T-cell (primary cell): Measurements from ENCODE around the gene DACH2. TPM values are rescaled to one million over a fixed set of nuclear protein-coding genes. Genes with fewer than 3 reads are reported as not detected.

Experiments
- ATAC-seq, 4 experiments: fragments of 200-7000 bp in 3 of 4; fragments of 150-1000 bp in 1 of 4; cut with Tn5 transposase; replicated peaks in 1 of 4; 1 replicate in 3 of 4; 2 replicates in 1 of 4; pipeline ENCODE4 v1.10.0; 2021; ENCODE audit warnings: moderate library complexity in 3 of 4, mild to moderate bottlenecking in 2 of 4, moderate number of reproducible peaks in 1 of 4
- CTCF ChIA-PET, 2 donors: fragments of 300-600 bp; sonication (Branson Sonifier 250); formaldehyde crosslinking; loops; one replicate each; lab custom pipeline; 2022; ENCODE audit warnings: antibody characterized with exemption in 2 of 2; lab: Charles Lee
- POLR2A ChIA-PET, 2 donors: fragments of 300-600 bp; sonication (Branson Sonifier 250); formaldehyde crosslinking; loops; one replicate each; lab custom pipeline; 2022; ENCODE audit warnings: antibody characterized with exemption in 2 of 2; lab: Charles Lee
- DNase-seq, 35 experiments: peaks; one replicate each; pipeline versions ENCODE4 v3.0.0 to v3.0.0-alpha.2; 2013 to 2023
- H3K27ac ChIP-seq: one replicate; pipeline ENCODE4 v1.5.1; 2013; ENCODE audit warnings: low read length
- H3K27me3 ChIP-seq, 2 experiments: replicated peaks in 1 of 2; 1 replicate in 1 of 2; 2 replicates in 1 of 2; pipeline versions ENCODE4 v1.6.1 to v1.7.0; 2013; ENCODE audit warnings: low read length in 1 of 2, mixed read lengths in 1 of 2; ENCODE audit not compliant: control insufficient read depth in 2 of 2, insufficient read depth in 2 of 2; ENCODE audit errors: extremely low read depth in 1 of 2
- H3K36me3 ChIP-seq, 2 donors: 1 replicate in 1 of 2; 2 replicates in 1 of 2; pipeline versions ENCODE4 v1.6.1 to v1.7.0; 2013; ENCODE audit warnings: low read length in 1 of 2; ENCODE audit not compliant: control insufficient read depth in 2 of 2, insufficient read depth in 1 of 2; ENCODE audit errors: extremely low read depth in 1 of 2
- H3K4me1 ChIP-seq, 2 experiments: 1 replicate in 1 of 2; 2 replicates in 1 of 2; pipeline versions ENCODE4 v1.6.1 to v1.7.0; 2013; ENCODE audit warnings: low read length in 2 of 2, mixed read lengths in 1 of 2; ENCODE audit not compliant: insufficient read depth in 2 of 2, control insufficient read depth in 1 of 2; ENCODE audit errors: extremely low read depth in 1 of 2
- H3K4me3 ChIP-seq, 2 donors: 1 replicate in 1 of 2; 2 replicates in 1 of 2; pipeline versions ENCODE4 v1.5.1 to v1.7.0; 2013; ENCODE audit warnings: mild to moderate bottlenecking in 2 of 2, low read length in 1 of 2, moderate library complexity in 1 of 2; ENCODE audit not compliant: control insufficient read depth in 1 of 2; ENCODE audit errors: extremely low read depth in 1 of 2
- H3K9me3 ChIP-seq: 2 replicates; pipeline ENCODE4 v1.7.0; 2013
- H3K27ac Mint-ChIP-seq, 2 donors: one replicate each; pipeline ENCODE4 v1.8.0; 2020 to 2021; ENCODE audit warnings: mild to moderate bottlenecking in 2 of 2, mixed read lengths in 2 of 2
- H3K27me3 Mint-ChIP-seq, 2 donors: one replicate each; pipeline ENCODE4 v1.8.0; 2021 to 2022; ENCODE audit warnings: mixed read lengths in 2 of 2
- H3K36me3 Mint-ChIP-seq: one replicate; pipeline ENCODE4 v1.8.0; 2021; ENCODE audit warnings: mixed read lengths
- H3K4me1 Mint-ChIP-seq, 3 donors: one replicate each; pipeline ENCODE4 v1.8.0; 2020 to 2022; ENCODE audit warnings: mixed read lengths in 3 of 3, mild to moderate bottlenecking in 1 of 3
- H3K4me3 Mint-ChIP-seq, 3 donors: one replicate each; pipeline ENCODE4 v1.8.0; 2020 to 2022; ENCODE audit warnings: mild to moderate bottlenecking in 3 of 3, mixed read lengths in 3 of 3, moderate library complexity in 3 of 3
- H3K9me3 Mint-ChIP-seq, 3 donors: one replicate each; pipeline ENCODE4 v1.8.0; 2020 to 2022; ENCODE audit warnings: mixed read lengths in 3 of 3
- WGBS: methylation state at CpG from one replicate; pipeline ENCODE4 v1.1.5; 2013; ENCODE audit warnings: missing lambda C conversion rate; ENCODE audit not compliant: insufficient coverage; 5-methylcytosine and 5-hydroxymethylcytosine counted together
- total RNA-seq, 35 experiments: library from RNA in 6 of 35; stranded (reverse) in 6 of 35; fragments of 120-200 nt in 1 of 35; gene quantifications; one replicate each; pipeline versions ENCODE4 v1.2.1 to v1.2.4 and lab custom pipeline; 2013 to 2026

DACH2 gene
- total RNA-seq, 5 donors from 2014 or later (not counting 1 experiment from before 2014, with no cell fraction given): not detected

DNA sequence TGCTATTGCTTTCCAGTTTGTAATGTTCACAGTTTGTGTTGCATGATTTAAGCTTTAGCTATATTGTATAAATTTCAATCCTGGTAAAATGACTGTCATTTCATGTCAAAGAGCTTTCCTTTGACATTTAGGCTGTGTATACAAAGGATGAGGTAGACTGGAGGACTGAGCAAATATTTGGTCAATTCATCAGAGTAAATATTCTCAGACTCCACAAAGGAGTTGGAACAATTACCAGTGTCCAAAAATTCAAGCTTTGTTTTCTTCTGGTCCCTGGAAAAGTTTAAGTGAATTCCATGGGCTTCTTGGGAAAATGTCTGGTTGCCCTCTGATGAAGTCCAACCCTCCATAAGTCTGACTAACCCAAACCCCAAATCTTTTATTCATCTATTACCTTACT is 682.4 kb downstream of the DACH2 start:
- H3K27ac ChIP-seq: no peak overlapping the region
- no peaks in the 10 kb centered on the region for H3K36me3 Mint-ChIP-seq
- no peak overlapping the region for H3K4me3 Mint-ChIP-seq
- H3K36me3 ChIP-seq: no peaks in the 10 kb centered on the region
- no peaks in the 10 kb centered on the region for H3K9me3 Mint-ChIP-seq
- CTCF ChIA-PET: no interaction called here
- no peaks in the 10 kb centered on the region for H3K4me1 Mint-ChIP-seq
- no peak for DNase-seq
- peaks cover 3% of the 10 kb centered on the region for H3K9me3 ChIP-seq
- no peak overlapping the region for H3K4me3 ChIP-seq
- no peaks in the 10 kb centered on the region for H3K4me1 ChIP-seq
- no peak overlapping the region for H3K27ac Mint-ChIP-seq
- ATAC-seq: no peak
- H3K27me3 ChIP-seq: no peaks in the 10 kb centered on the region
- H3K27me3 Mint-ChIP-seq: peaks cover 0 to 4% of the 10 kb centered on the region in 2 donors
- POLR2A ChIA-PET: no interaction called here

DNA sequence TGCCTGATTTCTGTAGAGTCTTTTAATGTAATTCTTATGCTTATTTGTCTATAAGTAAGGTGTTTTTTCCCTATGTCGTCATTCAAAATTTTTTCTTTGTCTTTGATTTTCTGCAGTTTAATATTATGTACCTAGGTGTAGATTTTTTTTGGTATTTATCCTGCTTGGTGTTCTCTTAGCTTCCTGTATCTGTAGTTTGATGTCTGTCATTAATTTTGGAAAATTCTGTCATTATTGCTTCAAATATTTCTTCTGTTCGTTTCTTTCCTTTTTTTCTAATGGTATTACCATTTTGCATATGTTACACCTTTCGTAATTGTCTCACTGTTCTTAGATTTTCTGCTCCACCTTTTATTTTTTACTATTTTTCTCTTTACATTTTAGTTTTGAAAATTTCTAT is 696.9 kb downstream of the DACH2 start:
- POLR2A ChIA-PET: no interaction called here
- H3K36me3 ChIP-seq: no peaks in the 10 kb centered on the region

More for the DNA sequence above, 696.9 kb downstream of the DACH2 start:
- Mint-ChIP-seq H3K36me3 (no peaks in the 10 kb centered on the region), H3K9me3 (peaks cover 0 to 3% (median 0%) of the 10 kb centered on the region in 3 donors), H3K27ac (no peak overlapping the region), H3K4me3 (no peak overlapping the region), H3K27me3 (no peaks in the 10 kb centered on the region), H3K4me1 (no peaks in the 10 kb centered on the region)
- Histone ChIP-seq H3K4me1 (no peaks in the 10 kb centered on the region), H3K27me3 (no peaks in the 10 kb centered on the region), H3K4me3 (no peak overlapping the region), H3K27ac (no peak overlapping the region), H3K9me3 (no peaks in the 10 kb centered on the region)
- WGBS: no CpG with 5 or more reads among the region's 3 CpGs
- no peak for DNase-seq
- no peak for ATAC-seq
- CTCF ChIA-PET: no interaction called here

Other genes with a start within 250 kb of the DACH2 start
- gene CHM, start 100.9 kb upstream of the DACH2 start, total RNA-seq: 10 to 100 TPM; 10.5 to 16.8 (median 16.2) TPM